Measurements from ENCODE around the gene PAQR4.

DNA sequence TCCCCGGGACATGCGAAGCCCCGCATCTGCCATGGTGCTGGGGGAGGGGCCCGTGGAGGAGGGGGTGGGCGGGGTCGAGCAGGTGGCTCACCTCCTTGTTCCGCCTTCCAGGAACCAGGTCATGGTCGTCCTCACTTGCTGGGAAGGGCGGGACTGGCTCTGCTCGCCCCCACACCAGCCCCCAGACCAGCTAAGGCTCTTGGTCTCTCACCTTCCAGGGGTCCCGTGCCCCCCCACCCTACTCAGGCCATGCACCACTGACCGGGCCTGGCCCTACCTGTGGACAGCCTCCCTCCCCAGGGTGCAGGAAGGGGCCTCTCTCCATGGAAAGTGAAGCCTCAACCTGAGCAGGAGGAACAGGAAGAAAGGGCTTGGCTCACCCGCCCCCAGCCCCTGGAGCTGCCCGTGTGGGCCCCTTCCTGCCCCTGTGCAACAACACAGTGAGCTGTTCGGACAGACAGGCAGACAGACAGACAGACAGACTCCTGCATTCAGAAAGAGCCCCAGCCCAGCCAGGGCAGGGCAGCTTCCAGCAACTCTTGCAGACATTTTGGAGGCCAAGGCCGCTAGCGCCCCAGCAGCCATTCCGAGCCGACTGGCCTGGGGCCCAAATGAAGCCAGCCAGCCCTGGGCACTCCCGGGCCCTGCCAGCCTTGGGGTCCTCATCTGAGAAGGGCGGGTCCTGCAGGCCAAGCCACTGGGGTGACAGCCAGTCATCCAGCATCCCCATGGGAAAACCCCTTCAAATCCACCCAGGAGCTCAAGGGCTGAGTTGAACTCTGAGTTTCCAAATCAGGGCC, 13.2 kb upstream of the PAQR4 start:
- TF ChIP-seq TOX (CRISPR knock-in tag; IDR thresholded peaks at IDR 0.05; ENCODE audit: borderline replicate concordance) (no peak), ZNF70 (CRISPR knock-in tag; IDR thresholded peaks at IDR 0.05) (no peak), ZNF8 (CRISPR knock-in tag; IDR thresholded peaks at IDR 0.05) (no peak), ARNTL (CRISPR knock-in tag; IDR thresholded peaks at IDR 0.05; ENCODE audit: borderline replicate concordance, low read depth) (no peak), ESRRG (CRISPR knock-in tag; IDR thresholded peaks at IDR 0.05) (no peak), RARB (CRISPR knock-in tag; IDR thresholded peaks at IDR 0.05) (no peak), GLIS3 (CRISPR knock-in tag; IDR thresholded peaks at IDR 0.05) (no peak), BACH2 (CRISPR knock-in tag; IDR thresholded peaks at IDR 0.05; ENCODE audit: borderline replicate concordance) (no peak)
- TF ChIP-seq, protein P1, sequence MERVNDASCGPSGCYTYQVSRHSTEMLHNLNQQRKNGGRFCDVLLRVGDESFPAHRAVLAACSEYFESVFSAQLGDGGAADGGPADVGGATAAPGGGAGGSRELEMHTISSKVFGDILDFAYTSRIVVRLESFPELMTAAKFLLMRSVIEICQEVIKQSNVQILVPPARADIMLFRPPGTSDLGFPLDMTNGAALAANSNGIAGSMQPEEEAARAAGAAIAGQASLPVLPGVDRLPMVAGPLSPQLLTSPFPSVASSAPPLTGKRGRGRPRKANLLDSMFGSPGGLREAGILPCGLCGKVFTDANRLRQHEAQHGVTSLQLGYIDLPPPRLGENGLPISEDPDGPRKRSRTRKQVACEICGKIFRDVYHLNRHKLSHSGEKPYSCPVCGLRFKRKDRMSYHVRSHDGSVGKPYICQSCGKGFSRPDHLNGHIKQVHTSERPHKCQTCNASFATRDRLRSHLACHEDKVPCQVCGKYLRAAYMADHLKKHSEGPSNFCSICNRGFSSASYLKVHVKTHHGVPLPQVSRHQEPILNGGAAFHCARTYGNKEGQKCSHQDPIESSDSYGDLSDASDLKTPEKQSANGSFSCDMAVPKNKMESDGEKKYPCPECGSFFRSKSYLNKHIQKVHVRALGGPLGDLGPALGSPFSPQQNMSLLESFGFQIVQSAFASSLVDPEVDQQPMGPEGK (CRISPR knock-in tag; IDR thresholded peaks at IDR 0.05; ENCODE audit: borderline replicate concordance): no peak
- TF ChIP-seq, protein P2, sequence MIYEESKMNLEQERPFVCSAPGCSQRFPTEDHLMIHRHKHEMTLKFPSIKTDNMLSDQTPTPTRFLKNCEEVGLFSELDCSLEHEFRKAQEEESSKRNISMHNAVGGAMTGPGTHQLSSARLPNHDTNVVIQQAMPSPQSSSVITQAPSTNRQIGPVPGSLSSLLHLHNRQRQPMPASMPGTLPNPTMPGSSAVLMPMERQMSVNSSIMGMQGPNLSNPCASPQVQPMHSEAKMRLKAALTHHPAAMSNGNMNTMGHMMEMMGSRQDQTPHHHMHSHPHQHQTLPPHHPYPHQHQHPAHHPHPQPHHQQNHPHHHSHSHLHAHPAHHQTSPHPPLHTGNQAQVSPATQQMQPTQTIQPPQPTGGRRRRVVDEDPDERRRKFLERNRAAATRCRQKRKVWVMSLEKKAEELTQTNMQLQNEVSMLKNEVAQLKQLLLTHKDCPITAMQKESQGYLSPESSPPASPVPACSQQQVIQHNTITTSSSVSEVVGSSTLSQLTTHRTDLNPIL (CRISPR knock-in tag; IDR thresholded peaks at IDR 0.05; ENCODE audit: low read depth): no peak
